ENCODE measurements around the gene VAPA. TPM values are rescaled to one million over a fixed set of nuclear protein-coding genes. Genes with fewer than 3 reads are reported as not detected.
A peak's percentile ranks its signal among the peaks of the same experiment; 100 is the strongest.

Gene VAPA
- total RNA-seq, 2 experiments from 2014 or later, result 139 to 176 TPM

DNA sequence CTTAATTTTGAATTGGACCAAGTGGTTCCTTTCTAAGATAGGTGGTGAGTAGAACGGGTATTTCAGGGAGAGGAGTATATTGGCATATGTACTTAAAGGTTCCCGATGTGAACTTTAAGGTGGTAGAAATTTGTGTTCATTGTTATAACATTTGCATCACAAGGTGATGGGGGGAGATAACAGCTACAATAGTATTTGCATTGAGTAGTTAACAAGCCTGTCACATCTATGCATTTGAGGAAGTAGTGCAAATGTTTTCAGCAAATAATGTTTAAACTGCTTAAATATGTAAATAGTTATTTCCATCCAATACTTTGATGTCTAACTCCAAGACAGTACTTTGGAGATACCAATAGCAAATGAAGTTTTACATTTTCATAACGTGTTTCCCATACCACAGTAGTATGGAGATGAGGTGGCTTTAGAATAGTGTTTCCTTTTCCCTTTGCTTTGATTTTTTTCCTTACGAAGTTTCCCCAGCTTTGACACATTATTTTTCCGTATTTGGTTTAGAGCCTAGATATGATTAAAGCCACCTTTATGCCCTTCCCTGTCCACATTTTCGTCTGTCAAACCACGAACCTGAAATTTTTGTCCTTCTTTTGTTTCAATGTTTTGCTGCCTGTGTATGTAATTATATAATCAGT is 46.6 kb downstream of the VAPA start:
- CTCF ChIA-PET (ENCODE audit: unreplicated experiment), result no interaction called here
- POLR2A ChIA-PET, result interaction anchor here (0.7 to 1.1 kb wide), 4 partner anchors 10 to 550 kb away, joined by 3 to 6 read pairs (median 4); partner anchors contain the start of gene VAPA
- no peaks in the 10 kb centered on the region for H3K9me2 ChIP-seq (ENCODE audit: insufficient read depth, low read length)
- intact Hi-C loops (cut with micrococcal nuclease; ENCODE audit: unreplicated experiment), result no loop called here
- peaks cover 11% of the 10 kb centered on the region for H3K4me1 ChIP-seq (ENCODE audit: insufficient read depth, low read length, poor library complexity, severe bottlenecking)
- DNase-seq (ENCODE audit: low spot score), result no peak
- H3K27ac ChIP-seq (ENCODE audit: low read depth, low read length, poor library complexity, severe bottlenecking), result no peak overlapping the region
- no peaks in the 10 kb centered on the region for H3K79me2 ChIP-seq (ENCODE audit: insufficient read depth, low read depth, low read length)
- no peak overlapping the region for H2AFZ ChIP-seq (ENCODE audit: low read length)
- TF ChIP-seq, protein P1, sequence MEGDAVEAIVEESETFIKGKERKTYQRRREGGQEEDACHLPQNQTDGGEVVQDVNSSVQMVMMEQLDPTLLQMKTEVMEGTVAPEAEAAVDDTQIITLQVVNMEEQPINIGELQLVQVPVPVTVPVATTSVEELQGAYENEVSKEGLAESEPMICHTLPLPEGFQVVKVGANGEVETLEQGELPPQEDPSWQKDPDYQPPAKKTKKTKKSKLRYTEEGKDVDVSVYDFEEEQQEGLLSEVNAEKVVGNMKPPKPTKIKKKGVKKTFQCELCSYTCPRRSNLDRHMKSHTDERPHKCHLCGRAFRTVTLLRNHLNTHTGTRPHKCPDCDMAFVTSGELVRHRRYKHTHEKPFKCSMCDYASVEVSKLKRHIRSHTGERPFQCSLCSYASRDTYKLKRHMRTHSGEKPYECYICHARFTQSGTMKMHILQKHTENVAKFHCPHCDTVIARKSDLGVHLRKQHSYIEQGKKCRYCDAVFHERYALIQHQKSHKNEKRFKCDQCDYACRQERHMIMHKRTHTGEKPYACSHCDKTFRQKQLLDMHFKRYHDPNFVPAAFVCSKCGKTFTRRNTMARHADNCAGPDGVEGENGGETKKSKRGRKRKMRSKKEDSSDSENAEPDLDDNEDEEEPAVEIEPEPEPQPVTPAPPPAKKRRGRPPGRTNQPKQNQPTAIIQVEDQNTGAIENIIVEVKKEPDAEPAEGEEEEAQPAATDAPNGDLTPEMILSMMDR (conservative IDR thresholded peaks at IDR 0.05; ENCODE audit: low read length), result no peak
- no peak for TF ChIP-seq EZH2phosphoT487 (IDR thresholded peaks at IDR 0.05; ENCODE audit: borderline replicate concordance, low read depth, low read length)
- TSS peak; percentile 1 for BruUV-seq (replicated peaks)
- no peaks in the 10 kb centered on the region for H3K9me3 ChIP-seq (ENCODE audit: low read length)
- peaks cover 19% of the 10 kb centered on the region for H3K36me3 ChIP-seq (ENCODE audit: insufficient read depth, low read length)
- no peak overlapping the region for H3K4me2 ChIP-seq (ENCODE audit: low read length)
- no peaks in the 10 kb centered on the region for H4K20me1 ChIP-seq (ENCODE audit: insufficient read depth, low read length)
- H3K4me3 ChIP-seq (ENCODE audit: low read depth, low read length, poor library complexity, severe bottlenecking), result no peak overlapping the region

DNA sequence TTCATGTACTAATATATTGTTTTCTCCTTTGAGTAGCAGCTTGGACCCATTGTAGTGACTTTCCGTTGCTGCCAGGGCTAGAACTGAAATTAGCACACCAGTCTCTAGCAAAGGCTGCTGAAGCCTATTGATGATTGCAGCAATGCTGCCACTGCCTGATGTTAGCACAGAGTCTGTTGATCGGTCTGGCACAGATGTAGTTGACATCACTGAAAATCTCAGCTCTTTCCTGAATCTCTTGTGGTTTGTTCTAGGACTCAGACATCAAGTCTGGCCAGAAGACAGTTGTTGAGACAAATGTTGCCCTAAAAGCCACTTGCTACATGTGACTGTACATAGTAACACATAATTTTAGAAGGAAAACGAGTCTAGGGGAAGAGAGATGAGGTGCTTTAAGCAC is 47.2 kb downstream of the VAPA start:
- Histone ChIP-seq H3K36me3 (ENCODE audit: insufficient read depth, low read length) (peaks cover 13% of the 10 kb centered on the region; the same call in 1 of the 2 replicates), H3K27ac (ENCODE audit: low read depth, low read length, poor library complexity, severe bottlenecking) (no peak overlapping the region), H3K79me2 (ENCODE audit: insufficient read depth, low read depth, low read length) (no peaks in the 10 kb centered on the region), H3K9me3 (ENCODE audit: low read length) (no peaks in the 10 kb centered on the region), H3K4me1 (ENCODE audit: insufficient read depth, low read length, poor library complexity, severe bottlenecking) (peaks cover 18% of the 10 kb centered on the region), H3K4me2 (ENCODE audit: low read length) (no peak overlapping the region), H2AFZ (ENCODE audit: low read length) (no peak overlapping the region), H3K9me2 (ENCODE audit: insufficient read depth, low read length) (no peaks in the 10 kb centered on the region), H4K20me1 (ENCODE audit: insufficient read depth, low read length) (no peaks in the 10 kb centered on the region), H3K4me3 (ENCODE audit: low read depth, low read length, poor library complexity, severe bottlenecking) (no peak overlapping the region)
- intact Hi-C loops (cut with micrococcal nuclease; ENCODE audit: unreplicated experiment), result no loop called here
- ChIA-PET POLR2A (interaction anchor here (0.7 to 1.1 kb wide), 3 partner anchors 10 to 549 kb away, joined by 3 to 4 read pairs (median 3); partner anchors contain the start of gene VAPA), CTCF (ENCODE audit: unreplicated experiment) (no interaction called here)
- TF ChIP-seq, protein P1 (conservative IDR thresholded peaks at IDR 0.05; ENCODE audit: low read length), result no peak
- TF ChIP-seq EZH2phosphoT487 (IDR thresholded peaks at IDR 0.05; ENCODE audit: borderline replicate concordance, low read depth, low read length), result no peak
- BruUV-seq (replicated peaks), result no TSS peak
- DNase-seq (ENCODE audit: low spot score), result peak; percentile 10
